ENCODE results near the gene DESI2.

The DESI2 gene

GRCh38 chr1:244704107-244704506, 51.2 kb downstream of the DESI2 start:
- no peak for TF ChIP-seq CTCF (IDR thresholded peaks at IDR 0.05)

GRCh38 chr1:244705261-244706234, 52.6 kb downstream of the DESI2 start:
- TF ChIP-seq CTCF (IDR thresholded peaks at IDR 0.05): no peak

- TF ChIP-seq CTCF (IDR thresholded peaks at IDR 0.05): no peak
Observed at GRCh38 chr1:244709076-244709475, 56.1 kb downstream of the DESI2 start.

- TF ChIP-seq CTCF (IDR thresholded peaks at IDR 0.05): no peak
Observed at GRCh38 chr1:244709476-244710368, 56.8 kb downstream of the DESI2 start.

- no peak for TF ChIP-seq CTCF (IDR thresholded peaks at IDR 0.05)
Observed at GRCh38 chr1:244710474-244711062, 57.6 kb downstream of the DESI2 start.

- no peak for TF ChIP-seq CTCF (IDR thresholded peaks at IDR 0.05)
Observed at GRCh38 chr1:244712669-244713068, 59.7 kb downstream of the DESI2 start.

- TF ChIP-seq CTCF (IDR thresholded peaks at IDR 0.05): no peak
Observed at GRCh38 chr1:244713332-244713731, 60.4 kb downstream of the DESI2 start.
